COR-L47 (cell line): ENCODE measurements around the gene GAREM2.

ENCODE experiments used
- DNase-seq: peaks from one replicate; lab custom pipeline; 2025; lab: John Stamatoyannopoulos, UW

Gene GAREM2

DNA sequence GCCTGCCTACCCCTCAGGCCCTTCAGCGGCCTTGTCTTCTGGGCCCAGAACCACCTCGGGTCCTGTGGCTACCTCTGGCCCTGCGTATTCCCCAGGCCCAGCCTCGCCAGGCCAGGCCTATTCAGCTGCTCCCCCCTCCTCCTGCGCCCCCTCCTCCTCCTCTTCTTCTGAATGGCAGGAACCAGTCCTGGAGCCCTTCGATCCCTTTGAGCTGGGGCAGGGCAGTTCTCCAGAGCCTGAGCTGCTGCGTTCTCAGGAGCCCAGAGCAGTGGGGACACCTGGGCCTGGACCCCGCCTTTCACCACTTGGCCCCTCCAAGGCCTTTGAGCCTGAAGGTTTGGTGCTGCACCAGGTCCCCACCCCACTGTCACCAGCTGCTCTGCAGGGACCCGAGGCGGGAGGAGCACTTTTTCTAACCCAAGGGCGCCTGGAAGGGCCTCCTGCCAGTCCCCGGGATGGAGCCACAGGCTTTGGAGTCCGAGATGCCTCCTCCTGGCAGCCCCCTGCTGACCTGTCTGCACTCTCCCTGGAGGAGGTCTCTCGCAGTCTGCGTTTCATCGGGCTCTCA lies 14.7 kb downstream of the GAREM2 start:
- DNase-seq = no peak

DNA sequence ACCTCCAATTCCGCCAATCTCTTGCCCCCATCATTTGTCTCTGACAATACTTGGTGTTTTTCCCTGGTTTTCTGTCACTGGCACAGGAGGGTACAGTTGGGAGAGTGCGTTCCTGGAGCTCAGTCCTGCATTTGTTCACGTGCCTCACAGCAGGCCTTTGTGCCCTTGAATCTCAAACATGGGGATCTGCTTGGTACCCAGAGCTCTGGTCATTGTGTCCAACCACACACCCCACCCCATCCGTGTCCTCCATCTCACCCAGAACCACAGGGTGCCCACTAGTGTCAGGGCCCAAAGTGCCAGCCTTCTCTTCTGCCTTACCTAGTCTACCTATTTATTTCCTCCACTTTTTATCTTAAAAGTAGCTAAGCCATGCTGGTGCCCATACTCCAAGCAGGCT lies 16.2 kb downstream of the GAREM2 start:
- no peak for DNase-seq

DNA sequence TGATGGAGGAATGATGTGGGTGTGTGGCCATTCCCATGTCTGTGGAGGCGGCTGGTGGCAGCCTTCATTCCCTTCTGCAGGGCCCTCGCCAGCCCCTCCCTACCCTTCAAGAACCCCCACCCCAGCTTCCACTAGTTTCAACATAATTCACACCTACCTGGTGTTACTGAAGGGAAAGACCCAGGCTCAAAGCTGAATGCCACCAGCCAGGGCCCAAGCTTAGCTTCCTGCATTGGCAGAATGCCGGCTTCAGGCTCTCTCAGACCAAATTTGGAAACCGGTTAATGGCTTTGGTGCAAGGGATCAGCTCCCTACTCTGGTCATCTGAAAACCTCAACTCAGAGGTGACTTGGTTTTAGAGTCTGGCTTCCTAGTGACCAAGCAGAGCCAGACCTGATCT lies 16.9 kb downstream of the GAREM2 start:
- DNase-seq = no peak

DNA sequence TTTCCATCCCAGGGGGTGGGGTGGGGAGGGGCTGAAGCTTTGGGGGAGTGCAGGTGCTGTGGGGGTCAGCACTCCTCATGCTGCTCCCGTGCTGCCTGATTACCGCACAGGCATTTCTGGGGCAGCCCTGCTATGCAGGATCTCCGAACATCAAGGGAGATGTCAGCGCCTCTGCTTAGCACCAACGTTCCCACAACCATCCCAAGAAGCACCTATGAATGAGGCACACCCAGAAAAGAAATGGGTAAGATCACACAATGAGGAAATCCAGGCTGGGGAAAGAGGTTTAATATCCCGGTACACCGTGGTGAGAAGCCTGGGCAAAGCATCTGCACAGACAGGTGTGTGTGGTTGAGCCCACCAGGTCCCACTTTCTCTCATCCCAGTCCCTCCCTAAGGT lies 17.5 kb downstream of the GAREM2 start:
- DNase-seq = no peak

DNA sequence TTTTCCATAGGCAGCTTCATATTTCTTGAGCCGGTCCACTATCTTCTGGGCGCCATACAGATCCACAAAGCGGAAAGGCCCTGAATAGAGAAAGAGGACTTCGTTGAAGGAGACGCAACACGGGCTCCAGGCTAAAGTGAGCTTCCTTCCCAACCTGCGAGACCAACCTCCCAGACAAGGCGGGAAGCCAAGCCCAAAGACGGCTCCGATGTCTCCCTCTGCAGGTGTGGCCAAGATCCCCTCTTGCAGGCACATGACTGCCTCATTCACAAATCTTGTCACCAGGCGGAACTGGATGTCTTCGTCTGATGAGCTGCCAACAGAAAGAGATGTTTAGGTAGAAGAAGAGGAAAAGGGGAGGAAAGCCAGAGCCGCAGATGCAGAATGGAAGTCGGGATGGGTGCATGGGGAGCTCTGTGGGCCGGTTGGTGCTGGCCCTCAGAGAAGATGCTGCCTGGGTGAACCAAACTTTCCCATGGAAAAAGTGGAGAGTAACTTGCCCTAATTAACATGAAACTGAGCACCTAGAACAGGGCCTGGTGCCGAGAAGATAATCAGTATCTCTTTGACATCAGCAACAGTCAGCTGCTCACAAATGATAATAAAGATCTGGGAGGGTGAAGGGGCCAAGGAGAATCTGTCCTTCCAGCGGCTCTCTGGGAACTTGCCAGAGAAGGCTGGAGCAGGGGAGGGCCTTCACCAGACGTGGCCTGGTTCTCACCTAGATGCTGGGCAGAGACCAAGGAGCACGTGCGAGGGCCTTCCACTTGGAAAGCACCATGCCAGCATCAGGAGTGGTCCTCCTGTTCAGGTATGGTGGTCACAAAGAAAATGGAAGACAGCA lies 18.6 kb downstream of the GAREM2 start:
- no peak for DNase-seq

DNA sequence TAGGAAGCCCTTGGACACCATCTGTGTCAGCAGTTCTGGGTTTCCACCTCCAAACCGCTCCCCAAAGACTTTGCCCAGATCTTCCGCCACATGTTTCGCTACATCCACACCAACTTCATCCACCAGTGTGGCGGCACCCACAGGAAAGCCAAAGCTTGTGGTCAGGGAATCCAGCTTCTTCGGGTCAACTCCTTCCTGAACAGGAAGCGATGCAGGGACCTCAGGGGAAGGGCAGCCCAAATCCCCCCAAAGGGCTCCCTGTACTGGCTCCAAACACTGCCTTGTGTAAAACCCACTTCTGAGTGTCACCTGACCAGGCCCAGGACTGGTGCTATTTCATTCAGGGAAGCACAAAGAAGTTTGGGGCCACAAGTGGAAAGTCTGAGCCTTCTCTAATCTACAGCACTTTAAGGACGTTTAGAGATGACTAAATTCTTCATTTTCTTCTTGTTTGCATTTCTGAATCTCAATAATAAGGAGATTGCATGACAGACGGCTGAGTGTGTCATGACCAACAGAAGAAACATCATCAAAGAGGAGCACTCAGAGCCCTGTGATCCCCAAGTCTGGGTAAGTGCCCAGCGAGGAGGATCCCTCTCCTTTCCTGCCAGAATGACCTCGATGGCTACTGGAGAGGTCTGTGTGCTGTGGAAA lies 20.8 kb downstream of the GAREM2 start:
- no peak for DNase-seq

DNA sequence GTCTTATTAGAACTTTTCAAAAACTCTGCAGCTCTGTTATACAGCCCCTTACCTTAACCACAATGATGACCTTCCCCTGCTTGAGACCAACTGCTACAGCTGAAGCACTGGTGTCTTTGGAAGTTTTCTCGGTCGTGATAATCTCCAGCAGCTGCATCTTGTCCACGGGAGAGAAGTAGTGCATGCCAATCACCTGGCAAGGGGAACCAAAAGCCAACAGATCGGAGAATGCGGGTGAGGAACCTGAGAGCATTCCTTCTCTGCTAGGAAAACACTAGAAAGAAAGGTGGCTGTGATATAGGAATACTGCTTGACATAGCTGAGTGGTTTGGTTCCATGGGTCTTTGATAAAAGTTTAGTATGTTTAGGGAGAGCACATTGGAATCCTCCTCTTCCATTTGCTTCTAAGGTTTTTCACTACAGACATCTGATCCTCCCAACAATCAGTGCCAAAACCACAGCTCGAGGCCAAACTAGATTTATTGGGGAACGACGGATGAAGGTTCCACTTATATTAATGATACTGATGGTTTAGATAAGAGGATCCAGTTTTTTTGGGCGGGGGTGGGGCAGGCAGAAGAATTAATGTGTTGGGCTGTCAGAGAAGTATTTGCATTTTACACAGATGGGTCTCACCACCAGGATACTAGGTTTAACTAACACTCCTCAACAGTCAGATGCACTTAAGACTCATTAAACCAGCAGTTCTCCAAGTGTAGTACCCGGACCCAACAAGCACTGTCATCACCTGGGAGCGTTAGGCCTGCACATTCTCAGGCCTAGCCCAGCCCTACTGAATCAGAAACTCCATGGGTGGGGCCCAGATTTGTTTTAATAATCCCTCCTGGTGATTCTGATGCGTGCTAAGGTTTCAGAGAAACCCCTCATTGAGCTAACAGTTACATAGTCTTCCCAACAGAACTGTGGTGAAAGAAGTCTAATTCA lies 22.4 kb downstream of the GAREM2 start:
- no peak for DNase-seq

DNA sequence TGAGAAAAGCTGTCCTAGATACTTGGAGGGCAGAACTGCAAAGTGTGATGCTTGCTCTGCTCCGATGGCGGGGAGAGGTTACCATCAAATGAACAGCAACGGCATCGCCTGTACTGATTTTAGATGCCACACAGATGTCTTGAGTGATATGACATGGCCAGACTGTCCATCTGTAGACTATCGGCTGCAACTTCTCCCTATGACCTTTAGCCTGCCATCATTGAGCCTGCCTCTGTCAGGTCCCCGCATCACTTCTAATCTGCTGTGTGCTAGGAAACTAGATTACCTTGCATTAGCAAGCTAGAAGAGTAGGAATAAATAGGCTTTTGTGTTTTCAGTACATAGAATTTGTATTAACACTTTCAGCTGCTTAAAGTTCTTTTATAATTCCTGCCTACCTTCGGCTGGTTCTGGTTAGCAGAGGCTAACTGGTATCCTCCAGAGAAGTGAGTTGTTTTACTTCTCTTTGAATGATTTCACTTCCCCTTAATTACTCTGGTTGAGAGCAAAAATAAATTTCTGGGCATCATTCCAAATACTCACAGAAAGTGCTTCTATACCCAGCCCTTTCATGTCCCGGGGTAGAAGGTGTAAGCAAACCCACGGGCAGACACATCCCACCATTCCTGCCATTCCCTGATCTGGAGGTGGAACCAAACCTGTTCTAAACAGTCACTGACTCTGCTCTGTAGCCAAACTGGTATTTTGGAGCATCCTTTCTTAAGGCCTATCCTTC lies 24.0 kb downstream of the GAREM2 start:
- no peak for DNase-seq

DNA sequence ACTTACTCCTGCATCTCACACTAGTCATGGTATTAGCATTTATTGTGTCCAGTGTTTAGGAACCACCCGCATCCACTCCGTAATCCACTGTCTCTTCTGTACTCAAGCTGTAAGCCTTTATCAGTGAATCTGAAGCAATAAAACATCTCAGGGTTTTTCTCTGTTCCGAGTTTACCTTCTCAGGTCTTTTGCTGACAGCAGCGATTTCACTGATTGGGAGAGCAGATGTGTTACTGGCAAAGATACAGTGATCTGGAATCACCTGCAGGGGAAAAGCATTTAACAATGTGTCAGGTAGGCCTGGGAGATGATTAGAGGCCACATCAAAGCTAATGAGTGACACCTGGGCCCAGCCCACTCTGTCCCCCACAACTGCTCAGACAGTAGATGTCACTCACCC lies 24.6 kb downstream of the GAREM2 start:
- DNase-seq = no peak

DNA sequence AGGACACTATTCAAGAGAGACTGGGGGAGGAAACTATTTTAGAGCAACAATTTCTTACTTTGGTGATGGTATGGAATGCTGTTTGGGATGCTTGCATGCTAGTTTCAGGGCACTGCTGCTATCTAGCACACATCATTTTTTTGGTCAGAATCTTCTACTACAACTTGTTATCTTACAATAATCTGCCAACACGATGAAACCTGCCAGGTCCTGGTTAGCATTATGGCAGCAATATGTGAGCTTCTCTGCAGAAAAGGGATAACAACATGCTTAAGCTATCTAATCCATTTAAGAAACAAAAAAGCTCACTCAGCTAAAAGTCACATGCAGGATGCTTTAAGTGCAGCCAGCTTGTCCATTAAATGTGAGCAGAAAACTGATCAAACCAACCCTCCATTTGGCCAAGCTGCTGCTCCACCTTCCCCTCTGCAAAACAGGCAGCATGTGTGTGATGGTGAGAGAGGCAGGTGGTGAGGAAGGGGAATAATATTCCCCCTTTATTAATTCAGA lies 30.1 kb downstream of the GAREM2 start:
- DNase-seq = no peak

DNA sequence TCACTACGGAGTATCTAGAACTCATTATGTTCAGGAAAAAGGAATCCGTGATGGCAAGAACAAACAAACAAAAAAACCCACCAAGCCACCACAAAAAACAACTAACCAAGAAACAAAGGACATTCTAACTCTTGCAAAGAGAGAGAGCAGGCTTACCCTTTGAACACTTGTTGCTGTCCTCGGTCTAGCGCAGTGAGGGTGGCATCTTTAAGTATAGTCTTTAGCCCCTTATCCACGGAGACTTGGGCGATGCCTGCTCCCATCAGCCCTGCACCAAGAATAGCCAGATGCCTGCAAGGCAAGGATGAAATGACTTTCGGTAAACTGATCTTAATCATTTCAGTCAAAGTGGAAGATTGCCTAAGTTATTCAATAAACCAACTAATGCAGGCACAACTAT lies 31.0 kb downstream of the GAREM2 start:
- no peak for DNase-seq

DNA sequence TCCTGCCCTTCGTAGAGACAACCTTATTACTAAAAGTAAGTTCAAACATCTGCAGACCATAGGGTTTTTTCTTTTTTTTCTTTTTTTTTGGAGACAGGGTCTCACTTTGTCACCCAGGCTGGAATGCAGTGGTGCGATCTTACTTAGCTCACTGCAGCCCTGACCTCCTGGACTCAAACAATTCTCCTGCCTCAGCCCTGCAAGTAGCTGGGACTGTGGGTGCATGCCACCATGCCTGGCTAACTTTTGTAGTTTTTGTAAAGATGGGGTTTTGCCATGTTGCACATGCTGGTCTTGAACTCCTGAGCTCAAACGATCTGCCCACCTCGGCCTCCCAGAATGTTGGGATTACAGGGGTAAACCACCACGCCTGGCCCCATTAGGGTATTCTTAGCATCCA lies 39.1 kb downstream of the GAREM2 start:
- no peak for DNase-seq

DNA sequence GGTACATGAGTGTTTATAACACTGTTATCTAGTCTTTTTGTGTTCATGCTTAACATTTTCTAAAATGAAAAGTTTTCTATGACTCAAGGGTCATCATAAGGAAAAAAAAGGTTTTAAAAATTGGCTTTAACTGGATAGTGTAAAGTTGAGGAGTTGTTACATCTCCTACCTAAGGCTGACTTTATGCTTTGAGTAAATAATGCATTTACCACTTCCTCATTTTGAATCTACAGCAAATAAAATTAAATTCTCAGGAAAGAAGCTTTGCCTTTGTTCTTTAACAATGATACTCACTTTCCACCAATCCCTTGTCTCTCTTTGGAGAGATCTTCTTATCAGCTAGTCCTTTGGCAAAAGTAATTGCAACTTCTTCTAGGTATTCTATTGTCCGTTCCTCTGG lies 41.9 kb downstream of the GAREM2 start:
- no peak for DNase-seq

DNA sequence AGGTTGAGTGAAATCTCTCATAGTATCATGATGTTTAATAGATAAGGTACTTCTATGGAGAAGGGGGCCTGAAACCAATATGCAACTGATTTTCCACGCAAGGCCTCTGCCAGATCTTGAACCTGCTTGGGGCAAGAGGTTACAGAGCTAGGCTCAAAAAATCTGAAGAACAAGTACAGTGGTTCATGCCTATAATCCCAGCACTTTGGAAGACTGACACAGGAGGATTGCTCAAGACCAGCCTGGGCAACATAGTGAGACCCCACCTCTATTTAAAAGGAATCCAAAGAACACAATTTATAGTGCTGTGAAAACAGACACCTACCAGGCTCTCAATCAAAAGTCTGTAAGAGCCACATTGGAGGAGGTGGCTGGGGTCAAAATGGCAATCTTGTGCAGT lies 42.9 kb downstream of the GAREM2 start:
- no peak for DNase-seq

DNA sequence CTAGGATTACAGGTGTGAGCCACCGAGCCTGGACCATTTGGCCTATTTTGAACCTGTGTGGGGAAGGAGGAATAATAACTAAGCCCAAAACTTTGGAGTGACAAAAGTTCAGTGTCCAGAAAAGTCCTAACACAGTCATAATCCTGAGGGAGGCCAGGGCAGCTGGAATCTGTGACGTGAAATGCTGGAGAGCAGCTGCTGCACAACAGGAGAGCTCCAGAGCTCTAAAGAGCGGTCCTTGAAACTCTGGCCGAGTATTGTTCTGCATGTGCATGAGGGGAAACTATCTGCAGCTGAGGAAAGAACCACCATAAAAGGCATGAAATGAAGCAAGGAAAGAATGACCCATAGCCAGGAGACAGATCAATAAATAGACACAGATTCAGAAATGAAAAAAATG lies 43.7 kb downstream of the GAREM2 start:
- DNase-seq = no peak

DNA sequence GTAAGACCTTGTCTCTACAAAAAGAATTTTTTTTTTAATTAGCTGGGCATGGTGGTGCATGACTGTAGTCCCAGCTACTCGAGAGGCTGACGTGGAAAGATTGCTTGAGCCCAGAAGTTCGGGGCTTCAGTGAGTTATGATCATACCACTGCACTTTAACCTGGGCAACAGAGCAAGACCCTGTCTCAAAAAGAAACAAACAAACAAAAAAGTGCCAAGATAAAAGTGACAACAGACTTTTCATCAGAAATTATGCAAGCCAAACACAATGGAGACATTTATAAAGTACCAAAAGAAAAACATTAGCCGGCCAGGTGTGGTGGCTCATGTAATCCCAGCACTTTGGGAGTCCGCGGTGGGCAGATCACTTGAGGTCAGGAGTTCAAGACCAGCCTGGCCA lies 44.8 kb downstream of the GAREM2 start:
- no peak for DNase-seq

DNA sequence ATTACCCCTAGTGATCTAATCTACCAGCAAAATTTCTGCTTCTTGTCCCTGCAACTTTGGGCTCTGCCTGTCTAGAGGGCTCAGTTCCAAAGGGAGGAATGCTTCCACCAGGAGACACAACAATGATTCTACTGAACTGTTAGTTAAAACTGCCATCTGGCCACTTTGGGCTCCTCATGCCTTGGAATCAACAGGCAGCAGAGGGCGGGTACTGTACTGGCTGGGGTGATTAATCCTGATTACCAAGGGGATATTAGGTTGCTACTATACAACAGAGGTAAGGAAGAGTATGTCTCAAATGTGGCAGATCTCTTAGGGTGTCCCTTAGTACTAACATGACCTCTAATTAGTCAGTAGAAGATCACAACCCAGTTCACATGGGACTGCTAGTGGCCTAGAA lies 50.1 kb downstream of the GAREM2 start:
- no peak for DNase-seq

DNA sequence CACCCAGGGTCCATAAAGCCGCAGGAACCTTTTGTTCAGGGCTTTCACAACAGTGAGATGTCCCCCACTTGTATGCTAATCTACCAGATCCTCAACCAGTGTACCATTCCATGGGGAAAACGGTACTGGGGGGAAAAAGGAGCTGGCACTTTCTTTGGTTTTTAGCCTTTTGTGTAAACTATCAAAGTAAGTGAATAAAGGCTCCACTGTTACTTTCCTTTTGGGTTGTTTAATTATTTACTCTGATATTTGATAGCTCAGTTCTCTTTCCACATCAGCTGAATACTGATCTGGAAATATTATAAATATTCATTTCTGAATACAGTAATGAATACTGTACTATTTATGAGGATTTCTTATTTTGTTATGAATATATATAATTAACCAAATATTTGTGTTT lies 51.2 kb downstream of the GAREM2 start:
- DNase-seq = no peak

DNA sequence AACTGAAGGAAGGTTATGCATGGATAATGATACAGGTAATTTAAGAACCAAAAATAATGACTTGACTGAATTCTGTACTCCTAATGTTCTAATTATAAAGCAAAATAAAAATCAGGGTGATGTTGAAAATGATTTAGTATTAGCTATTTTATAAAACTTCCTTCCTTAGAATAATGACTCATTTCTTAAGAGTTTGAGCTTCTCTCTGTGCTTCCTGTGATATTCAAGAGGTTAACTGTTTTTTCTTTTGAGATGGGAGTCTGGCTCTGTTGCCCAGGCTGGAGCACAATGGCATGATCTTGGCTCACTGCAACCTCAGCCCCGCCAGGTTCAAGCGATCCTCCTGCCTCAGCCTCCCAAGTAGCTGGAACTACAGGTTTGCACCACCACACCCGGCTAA lies 56.7 kb downstream of the GAREM2 start:
- no peak for DNase-seq

DNA sequence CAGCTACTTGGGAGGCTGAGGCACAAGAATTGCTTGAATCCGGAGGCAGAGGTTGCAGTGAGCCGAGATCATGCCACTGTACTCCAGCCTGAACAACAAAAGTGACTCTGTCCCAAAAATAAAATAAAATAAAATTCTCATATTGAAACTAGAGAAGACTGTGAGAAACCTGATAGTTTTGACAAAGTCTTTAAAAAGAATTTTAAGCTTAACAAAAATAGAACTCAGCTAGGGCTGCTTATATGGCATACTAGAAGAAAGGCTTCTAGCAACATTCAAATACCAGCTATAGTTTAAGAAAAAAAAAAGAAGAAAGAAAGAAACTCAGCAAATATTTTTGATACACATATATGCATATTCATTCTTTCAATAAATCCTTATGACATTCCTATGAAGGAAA lies 57.9 kb downstream of the GAREM2 start:
- no peak for DNase-seq

DNA sequence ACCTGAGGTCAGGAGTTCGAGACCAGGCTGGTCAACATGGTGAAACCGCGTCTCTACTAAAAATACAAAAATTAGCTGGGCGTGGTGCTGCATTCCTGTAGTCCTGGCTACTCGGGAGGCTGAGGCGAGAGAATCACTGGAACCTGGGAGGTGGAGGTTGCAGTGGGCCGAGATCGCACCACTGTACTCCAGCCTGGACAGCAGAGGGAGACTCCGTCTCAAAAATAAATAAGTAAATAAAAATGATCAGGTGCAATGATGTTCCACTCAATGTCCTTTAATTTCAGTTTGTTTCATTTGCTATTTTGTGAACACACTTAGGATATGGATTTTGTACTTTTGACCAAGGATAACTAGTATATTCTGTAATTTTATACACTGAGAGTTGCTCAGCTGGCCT lies 62.2 kb downstream of the GAREM2 start:
- DNase-seq = no peak
